ENCODE results near the gene FAM83C. TPM values are rescaled to one million over a fixed set of nuclear protein-coding genes. Genes with fewer than 3 reads are reported as not detected.
"Not testable (repeated sequence)": the region's sequence is repeated elsewhere in the genome, so short reads cannot be mapped to it uniquely, and the experiment has no call there.

FAM83C gene
- total RNA-seq, 1 donor from 2014 or later, result not detected

- Histone ChIP-seq H3K36me3 (ENCODE audit: control insufficient read depth in 3 of 3, insufficient read depth in 3 of 3, low read length in 3 of 3) (peaks cover 0 to 9% (median 3%) of the 10 kb centered on the region in 3 donors), H3K9ac (ENCODE audit: low read depth in 1 of 3, low read length in 3 of 3) (peak overlapping the region; percentile 13 to 42 (median 17)), H3K9me3 (ENCODE audit: control insufficient read depth in 3 of 3, low read length in 3 of 3) (no peaks in the 10 kb centered on the region), H3K4me1 (ENCODE audit: control insufficient read depth in 3 of 3, insufficient read depth in 3 of 3, low read length in 3 of 3) (peaks cover 8 to 25% (median 16%) of the 10 kb centered on the region in 3 donors), H3K27ac (ENCODE audit: low read depth, low read length) (peak overlapping the region; percentile 69), H3K4me3 (ENCODE audit: low read length in 3 of 3) (peak overlapping the region in 1 of 3 donors; percentile 29), H3K27me3 (ENCODE audit: control insufficient read depth in 3 of 3, insufficient read depth in 3 of 3, low read length in 3 of 3) (no peaks in the 10 kb centered on the region)
Measured at GRCh38 chr20:35318502-35319157, 26.4 kb upstream of the FAM83C start.

GRCh38 chr20:35317416-35318210 is 25.4 kb upstream of the FAM83C start:
- Histone ChIP-seq H3K4me3 (ENCODE audit: low read length in 3 of 3) (no peak overlapping the region), H3K27me3 (ENCODE audit: control insufficient read depth in 3 of 3, insufficient read depth in 3 of 3, low read length in 3 of 3) (no peaks in the 10 kb centered on the region), H3K27ac (ENCODE audit: low read depth, low read length) (peak overlapping the region; percentile 69), H3K36me3 (ENCODE audit: control insufficient read depth in 3 of 3, insufficient read depth in 3 of 3, low read length in 3 of 3) (peaks cover 0 to 8% (median 3%) of the 10 kb centered on the region in 3 donors), H3K9me3 (ENCODE audit: control insufficient read depth in 3 of 3, low read length in 3 of 3) (no peaks in the 10 kb centered on the region), H3K4me1 (ENCODE audit: control insufficient read depth in 3 of 3, insufficient read depth in 3 of 3, low read length in 3 of 3) (peaks cover 8 to 25% (median 16%) of the 10 kb centered on the region in 3 donors), H3K9ac (ENCODE audit: low read depth in 1 of 3, low read length in 3 of 3) (peak overlapping the region in 1 of 3 donors; percentile 1)

- Histone ChIP-seq H3K4me3 (ENCODE audit: low read length in 3 of 3) (no peak overlapping the region), H3K27me3 (ENCODE audit: control insufficient read depth in 3 of 3, insufficient read depth in 3 of 3, low read length in 3 of 3) (no peaks in the 10 kb centered on the region), H3K9me3 (ENCODE audit: control insufficient read depth in 3 of 3, low read length in 3 of 3) (no peaks in the 10 kb centered on the region), H3K27ac (ENCODE audit: low read depth, low read length) (no peak overlapping the region), H3K36me3 (ENCODE audit: control insufficient read depth in 3 of 3, insufficient read depth in 3 of 3, low read length in 3 of 3) (peaks cover 0 to 12% (median 5%) of the 10 kb centered on the region in 3 donors), H3K4me1 (ENCODE audit: control insufficient read depth in 3 of 3, insufficient read depth in 3 of 3, low read length in 3 of 3) (peaks cover 8 to 25% (median 16%) of the 10 kb centered on the region in 3 donors), H3K9ac (ENCODE audit: low read depth in 1 of 3, low read length in 3 of 3) (peak overlapping the region in 1 of 3 donors; percentile 16)
Measured at GRCh38 chr20:35316086-35316485, 23.9 kb upstream of the FAM83C start.

- H3K27ac ChIP-seq (ENCODE audit: low read depth, low read length), result not testable (repeated sequence)
- peak overlapping the region in 1 of 3 donors; percentile 16 for H3K9ac ChIP-seq (ENCODE audit: low read depth in 1 of 3, low read length in 3 of 3)
- peaks cover 0 to 12% (median 5%) of the 10 kb centered on the region in 3 donors for H3K36me3 ChIP-seq (ENCODE audit: control insufficient read depth in 3 of 3, insufficient read depth in 3 of 3, low read length in 3 of 3)
Measured at GRCh38 chr20:35315632-35316020, 23.4 kb upstream of the FAM83C start.

GRCh38 chr20:35314816-35315631 is 22.8 kb upstream of the FAM83C start:
- peaks cover 0 to 12% (median 5%) of the 10 kb centered on the region in 3 donors for H3K36me3 ChIP-seq (ENCODE audit: control insufficient read depth in 3 of 3, insufficient read depth in 3 of 3, low read length in 3 of 3)
- peaks cover 8 to 22% (median 16%) of the 10 kb centered on the region in 3 donors for H3K4me1 ChIP-seq (ENCODE audit: control insufficient read depth in 3 of 3, insufficient read depth in 3 of 3, low read length in 3 of 3)
- H3K9ac ChIP-seq (ENCODE audit: low read depth in 1 of 3, low read length in 3 of 3), result no peak overlapping the region
- no peaks in the 10 kb centered on the region for H3K9me3 ChIP-seq (ENCODE audit: control insufficient read depth in 3 of 3, low read length in 3 of 3)
- no peak overlapping the region for H3K4me3 ChIP-seq (ENCODE audit: low read length in 3 of 3)
- no peaks in the 10 kb centered on the region for H3K27me3 ChIP-seq (ENCODE audit: control insufficient read depth in 3 of 3, insufficient read depth in 3 of 3, low read length in 3 of 3)
- H3K27ac ChIP-seq (ENCODE audit: low read depth, low read length), result no peak overlapping the region

More at GRCh38 chr20:35315632-35316020, 23.4 kb upstream of the FAM83C start:
- not testable (repeated sequence) for H3K4me3 ChIP-seq (ENCODE audit: low read length in 3 of 3); H3K27me3 ChIP-seq (ENCODE audit: control insufficient read depth in 3 of 3, insufficient read depth in 3 of 3, low read length in 3 of 3); H3K9me3 ChIP-seq (ENCODE audit: control insufficient read depth in 3 of 3, low read length in 3 of 3)
- peaks cover 8 to 23% (median 16%) of the 10 kb centered on the region in 3 donors for H3K4me1 ChIP-seq (ENCODE audit: control insufficient read depth in 3 of 3, insufficient read depth in 3 of 3, low read length in 3 of 3)

GRCh38 chr20:35312318-35312717 is 20.1 kb upstream of the FAM83C start:
- H3K9me3 ChIP-seq (ENCODE audit: control insufficient read depth in 3 of 3, low read length in 3 of 3), result no peaks in the 10 kb centered on the region
- no peak overlapping the region for H3K27ac ChIP-seq (ENCODE audit: low read depth, low read length)
- no peak overlapping the region for H3K4me3 ChIP-seq (ENCODE audit: low read length in 3 of 3)
- H3K9ac ChIP-seq (ENCODE audit: low read depth in 1 of 3, low read length in 3 of 3), result no peak overlapping the region
- peaks cover 9 to 14% (median 11%) of the 10 kb centered on the region in 3 donors for H3K4me1 ChIP-seq (ENCODE audit: control insufficient read depth in 3 of 3, insufficient read depth in 3 of 3, low read length in 3 of 3)
- H3K36me3 ChIP-seq (ENCODE audit: control insufficient read depth in 3 of 3, insufficient read depth in 3 of 3, low read length in 3 of 3), result peaks cover 0 to 14% (median 5%) of the 10 kb centered on the region in 3 donors
- H3K27me3 ChIP-seq (ENCODE audit: control insufficient read depth in 3 of 3, insufficient read depth in 3 of 3, low read length in 3 of 3), result no peaks in the 10 kb centered on the region

GRCh38 chr20:35311822-35312221 is 19.6 kb upstream of the FAM83C start:
- H3K4me1 ChIP-seq (ENCODE audit: control insufficient read depth in 3 of 3, insufficient read depth in 3 of 3, low read length in 3 of 3), result peaks cover 9 to 19% (median 16%) of the 10 kb centered on the region in 3 donors
- peaks cover 0 to 14% (median 5%) of the 10 kb centered on the region in 3 donors for H3K36me3 ChIP-seq (ENCODE audit: control insufficient read depth in 3 of 3, insufficient read depth in 3 of 3, low read length in 3 of 3)
- no peaks in the 10 kb centered on the region for H3K27me3 ChIP-seq (ENCODE audit: control insufficient read depth in 3 of 3, insufficient read depth in 3 of 3, low read length in 3 of 3)
- H3K4me3 ChIP-seq (ENCODE audit: low read length in 3 of 3), result no peak overlapping the region
- H3K27ac ChIP-seq (ENCODE audit: low read depth, low read length), result no peak overlapping the region
- H3K9ac ChIP-seq (ENCODE audit: low read depth in 1 of 3, low read length in 3 of 3), result no peak overlapping the region
- H3K9me3 ChIP-seq (ENCODE audit: control insufficient read depth in 3 of 3, low read length in 3 of 3), result no peaks in the 10 kb centered on the region

- Histone ChIP-seq H3K27me3 (ENCODE audit: control insufficient read depth in 3 of 3, insufficient read depth in 3 of 3, low read length in 3 of 3) (no peaks in the 10 kb centered on the region), H3K4me3 (ENCODE audit: low read length in 3 of 3) (no peak overlapping the region), H3K4me1 (ENCODE audit: control insufficient read depth in 3 of 3, insufficient read depth in 3 of 3, low read length in 3 of 3) (peaks cover 9 to 23% (median 20%) of the 10 kb centered on the region in 3 donors), H3K9ac (ENCODE audit: low read depth in 1 of 3, low read length in 3 of 3) (no peak overlapping the region), H3K27ac (ENCODE audit: low read depth, low read length) (no peak overlapping the region), H3K9me3 (ENCODE audit: control insufficient read depth in 3 of 3, low read length in 3 of 3) (no peaks in the 10 kb centered on the region), H3K36me3 (ENCODE audit: control insufficient read depth in 3 of 3, insufficient read depth in 3 of 3, low read length in 3 of 3) (peaks cover 0 to 14% (median 7%) of the 10 kb centered on the region in 3 donors)
Measured at GRCh38 chr20:35311409-35311808, 19.2 kb upstream of the FAM83C start.
